ENCODE results near the gene CSTA. TPM values are rescaled to one million over a fixed set of nuclear protein-coding genes. Genes with fewer than 3 reads are reported as not detected.

Gene CSTA
- total RNA-seq, 6 donors from 2014 or later, result 6.0 to 40.5 (median 16.4) TPM

DNA sequence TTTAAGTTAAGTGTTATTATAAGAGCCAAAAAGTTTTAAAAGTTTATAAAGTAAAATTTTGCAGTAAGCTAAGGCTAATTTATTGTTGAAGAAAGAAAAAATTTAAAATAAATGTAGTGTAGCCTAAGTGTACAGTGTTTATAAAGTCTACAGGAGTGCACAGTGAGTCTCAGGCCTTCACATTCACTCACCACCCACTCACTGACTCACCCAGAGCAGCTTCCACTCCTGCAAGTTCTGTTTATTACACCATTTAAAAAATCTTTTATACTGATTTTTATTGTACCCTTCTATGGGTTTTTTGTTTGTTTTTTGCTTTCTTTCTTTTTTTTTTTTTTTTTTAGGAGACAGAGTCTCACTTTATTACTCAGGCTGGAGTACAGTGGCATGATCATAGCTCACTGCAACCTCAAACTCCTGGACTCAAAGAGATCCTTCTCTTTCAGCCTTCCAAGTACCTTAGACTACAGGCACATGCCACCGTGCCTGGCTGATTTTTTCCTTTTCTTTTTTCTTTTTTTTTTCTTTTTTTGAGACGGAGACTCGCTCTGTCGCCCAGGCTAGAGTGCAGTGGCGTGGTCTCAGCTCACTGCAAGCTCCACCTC, 25.9 kb downstream of the CSTA start:
- H3K4me3 ChIP-seq, result no peak overlapping the region
- DNase-seq (no peak), ATAC-seq (ENCODE audit: low FRiP score in 2 of 2) (no peak)
- TF ChIP-seq, protein P1, sequence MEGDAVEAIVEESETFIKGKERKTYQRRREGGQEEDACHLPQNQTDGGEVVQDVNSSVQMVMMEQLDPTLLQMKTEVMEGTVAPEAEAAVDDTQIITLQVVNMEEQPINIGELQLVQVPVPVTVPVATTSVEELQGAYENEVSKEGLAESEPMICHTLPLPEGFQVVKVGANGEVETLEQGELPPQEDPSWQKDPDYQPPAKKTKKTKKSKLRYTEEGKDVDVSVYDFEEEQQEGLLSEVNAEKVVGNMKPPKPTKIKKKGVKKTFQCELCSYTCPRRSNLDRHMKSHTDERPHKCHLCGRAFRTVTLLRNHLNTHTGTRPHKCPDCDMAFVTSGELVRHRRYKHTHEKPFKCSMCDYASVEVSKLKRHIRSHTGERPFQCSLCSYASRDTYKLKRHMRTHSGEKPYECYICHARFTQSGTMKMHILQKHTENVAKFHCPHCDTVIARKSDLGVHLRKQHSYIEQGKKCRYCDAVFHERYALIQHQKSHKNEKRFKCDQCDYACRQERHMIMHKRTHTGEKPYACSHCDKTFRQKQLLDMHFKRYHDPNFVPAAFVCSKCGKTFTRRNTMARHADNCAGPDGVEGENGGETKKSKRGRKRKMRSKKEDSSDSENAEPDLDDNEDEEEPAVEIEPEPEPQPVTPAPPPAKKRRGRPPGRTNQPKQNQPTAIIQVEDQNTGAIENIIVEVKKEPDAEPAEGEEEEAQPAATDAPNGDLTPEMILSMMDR (IDR thresholded peaks at IDR 0.05), result no peak
- TF ChIP-seq POLR2A (IDR thresholded peaks at IDR 0.05), result no peak
- no peak for TF ChIP-seq EP300 (IDR thresholded peaks at IDR 0.05)
- no peak for TF ChIP-seq POLR2AphosphoS5 (IDR thresholded peaks at IDR 0.05)
- no peaks in the 10 kb centered on the region for H3K4me1 ChIP-seq
- no peaks in the 10 kb centered on the region for H3K9me3 ChIP-seq
- WGBS, 2 donors, result 89 to 92% methylated on average over 5 of the region's 5 CpGs
- H3K27me3 ChIP-seq, result no peaks in the 10 kb centered on the region
- no peak overlapping the region for H3K27ac ChIP-seq
- H3K36me3 ChIP-seq, result no peaks in the 10 kb centered on the region

DNA sequence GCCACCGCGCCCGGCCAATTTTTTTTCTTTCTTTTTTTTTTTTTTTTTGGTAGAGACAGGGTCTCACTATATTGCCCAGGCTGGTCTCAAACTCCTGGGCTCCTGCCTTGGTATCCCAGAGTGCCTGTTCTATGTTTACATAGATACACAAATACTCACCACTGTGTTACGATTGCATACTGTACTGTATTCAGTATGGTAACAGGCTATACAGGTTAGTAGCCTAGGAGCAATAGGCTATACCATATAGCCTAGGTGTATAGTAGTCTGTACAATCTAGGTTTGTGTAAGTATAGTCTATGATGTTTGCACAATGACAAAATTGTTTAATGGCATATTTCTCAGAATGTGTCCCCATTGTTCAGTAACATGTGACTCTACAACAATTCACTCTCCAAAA, 26.6 kb downstream of the CSTA start:
- H3K36me3 ChIP-seq, result no peaks in the 10 kb centered on the region
- no peaks in the 10 kb centered on the region for H3K9me3 ChIP-seq
- H3K4me3 ChIP-seq, result no peak overlapping the region
- DNase-seq, result no peak
- ATAC-seq (ENCODE audit: low FRiP score in 2 of 2), result no peak
- no peak overlapping the region for H3K27ac ChIP-seq
- H3K27me3 ChIP-seq, result no peaks in the 10 kb centered on the region
- H3K4me1 ChIP-seq, result no peaks in the 10 kb centered on the region
- 91 to 97% methylated on average over 4 of the region's 4 CpGs for whole genome bisulfite sequencing, 2 donors
- TF ChIP-seq, protein P1 (IDR thresholded peaks at IDR 0.05), result no peak
- TF ChIP-seq POLR2AphosphoS5 (IDR thresholded peaks at IDR 0.05), result no peak
- TF ChIP-seq EP300 (IDR thresholded peaks at IDR 0.05), result no peak
- no peak for TF ChIP-seq POLR2A (IDR thresholded peaks at IDR 0.05)

DNA sequence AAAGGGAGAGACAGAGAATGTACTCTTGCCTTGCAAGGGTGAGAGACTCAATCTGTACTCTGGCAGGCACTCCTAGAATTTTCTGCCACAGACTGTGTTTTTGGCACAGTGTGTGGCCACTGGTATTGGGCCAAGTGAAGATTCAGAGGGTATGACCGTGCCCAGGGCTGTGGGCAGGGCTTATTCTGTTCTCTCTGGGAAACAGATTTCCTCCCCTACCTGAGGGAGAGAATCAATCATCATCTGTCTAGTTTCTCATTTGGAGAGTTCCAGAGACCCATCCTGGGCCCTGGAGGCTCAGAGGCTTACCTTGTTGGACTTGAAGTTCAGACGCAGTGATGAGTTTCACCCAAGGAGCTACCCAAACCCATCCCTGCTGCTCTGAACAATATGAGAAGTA, 28.2 kb downstream of the CSTA start:
- TF ChIP-seq POLR2A (IDR thresholded peaks at IDR 0.05) (no peak), EP300 (IDR thresholded peaks at IDR 0.05) (no peak), POLR2AphosphoS5 (IDR thresholded peaks at IDR 0.05) (no peak)
- TF ChIP-seq, protein P1 (IDR thresholded peaks at IDR 0.05), result no peak
- H3K4me3 ChIP-seq, result no peak overlapping the region
- ATAC-seq (ENCODE audit: low FRiP score in 2 of 2) (no peak), DNase-seq (no peak)
- H3K27ac ChIP-seq, result no peak overlapping the region
- H3K9me3 ChIP-seq, result no peaks in the 10 kb centered on the region
- no peaks in the 10 kb centered on the region for H3K27me3 ChIP-seq
- WGBS, 2 donors, result 80 to 83% methylated on average over 2 of the region's 2 CpGs
- peaks cover 0 to 4% (median 1%) of the 10 kb centered on the region in 4 donors for H3K36me3 ChIP-seq
- H3K4me1 ChIP-seq, result no peaks in the 10 kb centered on the region

DNA sequence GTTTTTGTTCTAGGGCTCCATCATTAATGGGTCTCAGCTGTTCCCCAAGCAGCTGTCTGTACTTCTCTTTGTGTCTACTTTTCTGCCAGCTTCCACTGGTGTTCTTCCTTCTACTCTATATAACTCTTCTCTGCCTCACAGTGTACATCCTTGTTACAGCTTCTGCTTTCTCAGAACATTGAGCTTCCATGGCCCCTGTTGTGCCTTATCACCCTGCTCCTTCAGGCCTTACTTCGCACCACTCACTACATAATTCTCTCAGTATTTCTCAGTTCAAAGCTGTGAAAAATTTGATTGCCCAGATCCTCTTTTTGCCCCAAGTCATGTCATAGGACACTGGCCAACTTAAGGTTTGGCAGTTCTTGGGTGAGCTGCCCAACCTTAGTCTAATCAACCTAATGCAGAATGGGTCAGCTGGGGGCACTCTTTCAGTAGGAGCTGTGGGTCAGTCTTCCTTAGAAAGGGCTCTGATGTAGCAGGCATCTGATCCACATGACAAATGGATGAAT, 28.9 kb downstream of the CSTA start:
- no peak for DNase-seq
- H3K27me3 ChIP-seq, result no peaks in the 10 kb centered on the region
- WGBS, 2 donors, result 85 to 91% methylated on average over 1 of the region's 1 CpG
- H3K27ac ChIP-seq, result no peak overlapping the region
- no peaks in the 10 kb centered on the region for H3K9me3 ChIP-seq
- no peak overlapping the region for H3K4me3 ChIP-seq
- TF ChIP-seq, protein P1 (IDR thresholded peaks at IDR 0.05), result no peak
- TF ChIP-seq POLR2AphosphoS5 (IDR thresholded peaks at IDR 0.05), result no peak
- TF ChIP-seq POLR2A (IDR thresholded peaks at IDR 0.05), result no peak
- TF ChIP-seq EP300 (IDR thresholded peaks at IDR 0.05), result no peak
- no peaks in the 10 kb centered on the region for H3K4me1 ChIP-seq
- H3K36me3 ChIP-seq, result peaks cover 0 to 11% (median 5%) of the 10 kb centered on the region in 4 donors
- ATAC-seq (ENCODE audit: low FRiP score in 2 of 2), result no peak

DNA sequence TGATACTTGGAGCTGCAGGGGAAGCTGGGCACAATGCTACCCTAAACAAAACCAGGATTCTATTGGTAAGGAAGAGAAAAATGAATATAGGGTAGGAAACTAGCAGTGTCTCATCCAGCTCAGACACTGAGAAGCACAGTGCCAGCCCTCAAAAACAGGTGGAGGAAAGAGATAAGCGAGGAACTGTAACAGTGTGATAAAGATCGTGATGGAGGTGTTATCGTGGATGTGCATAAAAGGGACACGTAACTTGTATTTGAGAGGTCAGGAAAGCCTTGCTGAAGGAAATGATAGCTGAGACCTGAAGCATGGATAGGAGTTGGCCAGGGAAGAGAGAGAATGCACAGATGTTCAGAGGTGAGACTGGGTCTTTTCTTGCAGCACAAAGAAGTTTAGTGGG, 30.6 kb downstream of the CSTA start:
- ATAC-seq (ENCODE audit: low FRiP score in 2 of 2), result no peak
- no peak overlapping the region for H3K4me3 ChIP-seq
- H3K27ac ChIP-seq, result no peak overlapping the region
- no peaks in the 10 kb centered on the region for H3K27me3 ChIP-seq
- no peaks in the 10 kb centered on the region for H3K9me3 ChIP-seq
- 49 to 55% methylated on average over 4 of the region's 4 CpGs for WGBS, 2 donors
- H3K4me1 ChIP-seq, result no peaks in the 10 kb centered on the region
- no peak for DNase-seq
- TF ChIP-seq POLR2AphosphoS5 (IDR thresholded peaks at IDR 0.05), result no peak
- TF ChIP-seq EP300 (IDR thresholded peaks at IDR 0.05), result no peak
- peaks cover 0 to 15% (median 5%) of the 10 kb centered on the region in 4 donors for H3K36me3 ChIP-seq
